ENCODE data around the gene VPS13C. TPM values are rescaled to one million over a fixed set of nuclear protein-coding genes. Genes with fewer than 3 reads are reported as not detected.

VPS13C gene
- total RNA-seq, 1 donor, result 79.8 TPM

GRCh38 chr15:61946778-61947177 lies 113.5 kb downstream of the VPS13C start:
- peak; percentile 32 for DNase-seq (ENCODE audit: low read depth)
- no peak for TF ChIP-seq CTCF (IDR thresholded peaks at IDR 0.05; ENCODE audit: insufficient read depth, low read length)
- no peak overlapping the region for H3K4me3 ChIP-seq (ENCODE audit: low read depth, low read length)

- no peak for TF ChIP-seq CTCF (IDR thresholded peaks at IDR 0.05; ENCODE audit: insufficient read depth, low read length)
Measured at GRCh38 chr15:61943992-61944391, 116.3 kb downstream of the VPS13C start.

GRCh38 chr15:61938249-61938648 lies 122.0 kb downstream of the VPS13C start:
- no peak overlapping the region for H3K4me3 ChIP-seq (ENCODE audit: low read depth, low read length)
- TF ChIP-seq CTCF (IDR thresholded peaks at IDR 0.05; ENCODE audit: insufficient read depth, low read length), result no peak
- DNase-seq (ENCODE audit: low read depth), result no peak

More at GRCh38 chr15:61943992-61944391, 116.3 kb downstream of the VPS13C start:
- no peak overlapping the region for H3K4me3 ChIP-seq (ENCODE audit: low read depth, low read length)
- no peak for DNase-seq (ENCODE audit: low read depth)

GRCh38 chr15:61936528-61937195 lies 123.6 kb downstream of the VPS13C start:
- no peak overlapping the region for H3K4me3 ChIP-seq (ENCODE audit: low read depth, low read length)
- TF ChIP-seq CTCF (IDR thresholded peaks at IDR 0.05; ENCODE audit: insufficient read depth, low read length), result no peak
- no peak for DNase-seq (ENCODE audit: low read depth)

GRCh38 chr15:61935493-61935892 lies 124.8 kb downstream of the VPS13C start:
- TF ChIP-seq CTCF (IDR thresholded peaks at IDR 0.05; ENCODE audit: insufficient read depth, low read length), result no peak
- H3K4me3 ChIP-seq (ENCODE audit: low read depth, low read length), result no peak overlapping the region
- DNase-seq (ENCODE audit: low read depth), result no peak

GRCh38 chr15:61929452-61929851 lies 130.8 kb downstream of the VPS13C start:
- DNase-seq (ENCODE audit: low read depth), result no peak
- no peak for TF ChIP-seq CTCF (IDR thresholded peaks at IDR 0.05; ENCODE audit: insufficient read depth, low read length)
- H3K4me3 ChIP-seq (ENCODE audit: low read depth, low read length), result no peak overlapping the region

- no peak for DNase-seq (ENCODE audit: low read depth)
- H3K4me3 ChIP-seq (ENCODE audit: low read depth, low read length), result no peak overlapping the region
- no peak for TF ChIP-seq CTCF (IDR thresholded peaks at IDR 0.05; ENCODE audit: insufficient read depth, low read length)
Measured at GRCh38 chr15:61923173-61923572, 137.1 kb downstream of the VPS13C start.

All from fibroblast of the aortic adventitia (primary cell).